IMR-90 (cell line): ENCODE data around the gene PLA2G15. TPM values are rescaled to one million over a fixed set of nuclear protein-coding genes. Genes with fewer than 3 reads are reported as not detected.

ENCODE experiments used
- ATAC-seq: fragments of 200-7000 bp; cut with Tn5 transposase; 2 replicates; pipeline ENCODE4 v1.9.1; 2020; ENCODE audit warnings: low read depth, mild to moderate bottlenecking, moderate library complexity
- BruUV-seq: library from RNA; stranded (reverse); fragments of 400-500 nt; replicated peaks from 2 replicates; lab custom pipeline; 2021; lab: Mats Ljungman, UMichigan
- CTCF ChIA-PET: fragments of 300-600 bp; formaldehyde crosslinking; extraction: SDS; loops from one replicate; lab custom pipeline; 2021; ENCODE audit warnings: antibody characterized with exemption; lab: Yijun Ruan, JAX
- POLR2A ChIA-PET: fragments of 300-600 bp; sonication (Branson Sonifier 250); formaldehyde crosslinking; loops from one replicate; lab custom pipeline; 2022; ENCODE audit warnings: antibody characterized with exemption; ENCODE audit not compliant: unreplicated experiment; lab: Charles Lee
- DNase-seq: peaks from one replicate; pipeline ENCODE4 v3.0.0; 2013
- H2AFZ ChIP-seq: replicated peaks from 2 replicates; pipeline ENCODE3; 2013; ENCODE audit warnings: low read length, mild to moderate bottlenecking; ENCODE audit not compliant: poor library complexity
- H2AK5ac ChIP-seq: 2 replicates; pipeline ENCODE4 v1.6.1; 2013; ENCODE audit warnings: low read depth, low read length, inconsistent platforms
- H2AK9ac ChIP-seq: replicated peaks from 2 replicates; pipeline ENCODE3; 2013; ENCODE audit warnings: mild to moderate bottlenecking, low read depth, low read length, moderate library complexity; ENCODE audit not compliant: poor library complexity
- H2BK120ac ChIP-seq: 2 replicates; pipeline ENCODE4 v1.6.1; 2013; ENCODE audit warnings: low read depth, low read length, inconsistent platforms
- H2BK15ac ChIP-seq: 3 replicates; pipeline ENCODE4 v1.6.1; 2013; ENCODE audit warnings: low read depth, low read length, inconsistent platforms
- H2BK20ac ChIP-seq: 2 replicates; pipeline ENCODE4 v1.6.1; 2013; ENCODE audit warnings: low read depth, mild to moderate bottlenecking, inconsistent platforms, low read length, moderate library complexity
- H2BK5ac ChIP-seq: 2 replicates; pipeline ENCODE4 v1.6.1; 2013; ENCODE audit warnings: mild to moderate bottlenecking, low read depth, low read length, inconsistent platforms; ENCODE audit not compliant: poor library complexity, severe bottlenecking
- H3K14ac ChIP-seq: replicated peaks from 2 replicates; pipeline ENCODE4 v1.6.1; 2013; ENCODE audit warnings: low read depth, low read length, inconsistent platforms
- H3K18ac ChIP-seq: 2 replicates; pipeline ENCODE4 v1.6.1; 2013; ENCODE audit warnings: low read depth, low read length, control low read depth
- H3K23ac ChIP-seq: 2 replicates; pipeline ENCODE4 v1.6.1; 2013; ENCODE audit warnings: low read depth, low read length, inconsistent platforms
- H3K27ac ChIP-seq: 2 replicates; pipeline ENCODE4 v1.5.1; 2013; ENCODE audit warnings: mild to moderate bottlenecking, control low read depth, low read length; ENCODE audit not compliant: insufficient read depth
- H3K27me3 ChIP-seq: 2 replicates; pipeline ENCODE4 v1.6.1; 2013; ENCODE audit warnings: low read length; ENCODE audit not compliant: control insufficient read depth, insufficient read depth
- H3K36me3 ChIP-seq: 2 replicates; pipeline ENCODE4 v1.6.1; 2013; ENCODE audit warnings: low read length, mixed read lengths; ENCODE audit not compliant: control insufficient read depth, insufficient read depth
- H3K4ac ChIP-seq: 2 replicates; pipeline ENCODE4 v1.6.1; 2013; ENCODE audit warnings: low read depth, low read length, inconsistent platforms
- H3K4me1 ChIP-seq: 2 replicates; pipeline ENCODE4 v1.6.1; 2013; ENCODE audit warnings: low read length, mixed read lengths; ENCODE audit not compliant: control insufficient read depth, insufficient read depth
- H3K4me2 ChIP-seq: 2 replicates; pipeline ENCODE4 v1.6.1; 2013; ENCODE audit warnings: low read depth, mild to moderate bottlenecking, control low read depth, low read length, moderate library complexity
- H3K4me3 ChIP-seq: 2 replicates; pipeline ENCODE4 v1.5.1; 2013; ENCODE audit warnings: low read depth, mild to moderate bottlenecking, control low read depth, low read length, moderate library complexity; ENCODE audit not compliant: insufficient read depth
- H3K56ac ChIP-seq: 2 replicates; pipeline ENCODE4 v1.6.1; 2013; ENCODE audit warnings: low read length, inconsistent platforms; ENCODE audit not compliant: insufficient read depth; ENCODE audit errors: extremely low read depth
- H3K79me1 ChIP-seq, 2 experiments: 2 replicates each; pipeline ENCODE4 v1.6.1; 2013; ENCODE audit warnings: low read length in 2 of 2, inconsistent platforms in 1 of 2, low read depth in 1 of 2
- H3K9ac ChIP-seq: 2 replicates; pipeline ENCODE4 v1.6.1; 2013; ENCODE audit warnings: low read depth, low read length, control low read depth
- H3K9me1 ChIP-seq: 2 replicates; pipeline ENCODE4 v1.6.1; 2013; ENCODE audit warnings: low read length, inconsistent platforms; ENCODE audit not compliant: insufficient read depth
- H3K9me3 ChIP-seq: 2 replicates; pipeline ENCODE4 v1.6.1; 2013; ENCODE audit warnings: low read length; ENCODE audit not compliant: control insufficient read depth, insufficient read depth
- H4K20me1 ChIP-seq: 2 replicates; pipeline ENCODE4 v1.6.1; 2013; ENCODE audit warnings: low read length, inconsistent platforms; ENCODE audit not compliant: insufficient read depth
- H4K5ac ChIP-seq: 2 replicates; pipeline ENCODE4 v1.6.1; 2013; ENCODE audit warnings: mild to moderate bottlenecking, low read depth, low read length, control low read depth
- H4K8ac ChIP-seq, 2 experiments: 2 replicates each; pipeline ENCODE4 v1.6.1; 2013; ENCODE audit warnings: low read depth in 2 of 2, low read length in 2 of 2, control low read depth in 1 of 2, inconsistent platforms in 1 of 2
- H4K91ac ChIP-seq: 2 replicates; pipeline ENCODE4 v1.6.1; 2013; ENCODE audit warnings: low read depth, low read length, inconsistent platforms; ENCODE audit not compliant: insufficient read depth
- BHLHE40 ChIP-seq: fragments of 150-350 bp; IDR thresholded peaks from 2 replicates; pipeline ENCODE4 v1.6.1; 2016; ENCODE audit warnings: mild to moderate bottlenecking, low read depth, low read length
- CEBPB ChIP-seq: IDR thresholded peaks from 2 replicates; pipeline ENCODE4 v1.6.1; 2012; ENCODE audit warnings: low read depth, low read length, improper control_type of control experiment
- CHD1 ChIP-seq: IDR thresholded peaks from 2 replicates; pipeline ENCODE4 v1.6.1; 2012; ENCODE audit warnings: low read depth, low read length, improper control_type of control experiment
- CTCF ChIP-seq: conservative IDR thresholded peaks from 2 replicates; pipeline ENCODE4 v1.5.1; 2012; ENCODE audit warnings: mild to moderate bottlenecking, low read depth, low read length, improper control_type of control experiment
- FOS ChIP-seq: fragments of 150-350 bp; IDR thresholded peaks from 2 replicates; pipeline ENCODE4 v1.6.1; 2016; ENCODE audit warnings: low read depth, low read length
- MAFK ChIP-seq: IDR thresholded peaks from 2 replicates; pipeline ENCODE4 v1.6.1; 2012; ENCODE audit warnings: low read depth, low read length, improper control_type of control experiment
- MAZ ChIP-seq: IDR thresholded peaks from 2 replicates; pipeline ENCODE4 v1.6.1; 2012; ENCODE audit warnings: low read depth, mild to moderate bottlenecking, low read length, improper control_type of control experiment, moderate library complexity, borderline replicate concordance
- MXI1 ChIP-seq: IDR thresholded peaks from 2 replicates; pipeline ENCODE4 v1.6.1; 2012; ENCODE audit warnings: low read depth, mild to moderate bottlenecking, low read length, moderate library complexity, borderline replicate concordance
- NFE2L2 ChIP-seq: fragments of 150-350 bp; IDR thresholded peaks from 2 replicates; pipeline ENCODE4 v1.6.1; 2016; ENCODE audit warnings: low read depth, mild to moderate bottlenecking, low read length
- POLR2A ChIP-seq: IDR thresholded peaks from 2 replicates; pipeline ENCODE4 v1.6.1; 2012; ENCODE audit warnings: mild to moderate bottlenecking, low read depth, low read length
- RAD21 ChIP-seq: IDR thresholded peaks from 2 replicates; pipeline ENCODE4 v1.6.1; 2012; ENCODE audit warnings: low read length, improper control_type of control experiment
- RCOR1 ChIP-seq: IDR thresholded peaks from 2 replicates; pipeline ENCODE4 v1.6.1; 2012; ENCODE audit warnings: mild to moderate bottlenecking, low read length, improper control_type of control experiment; ENCODE audit not compliant: insufficient replicate concordance
- RFX5 ChIP-seq: IDR thresholded peaks from 2 replicates; pipeline ENCODE4 v1.8.0; 2012; ENCODE audit warnings: low read depth, mild to moderate bottlenecking, low read length, moderate library complexity
- SMC3 ChIP-seq: fragments of 150-350 bp; IDR thresholded peaks from 2 replicates; pipeline ENCODE4 v1.6.1; 2016; ENCODE audit warnings: low read depth, mild to moderate bottlenecking, antibody characterized with exemption, low read length, moderate library complexity
- USF2 ChIP-seq: fragments of 150-350 bp; IDR thresholded peaks from 2 replicates; pipeline ENCODE4 v1.6.1; 2017; ENCODE audit warnings: mild to moderate bottlenecking, antibody characterized with exemption, low read length, low read depth
- WGBS, 2 experiments: methylation state at CpG; one replicate each; pipeline versions ENCODE4 v1.1.5 to v1.1.7; 2013; ENCODE audit warnings: missing lambda C conversion rate in 2 of 2; ENCODE audit not compliant: insufficient read length in 1 of 2; ENCODE audit errors: extremely low coverage in 2 of 2; 5-methylcytosine and 5-hydroxymethylcytosine counted together
- dilution Hi-C: fragments of 300-500 bp; cut with HindIII; formaldehyde crosslinking; loops from one replicate; pipeline ENCODE4 v1.14.3; 2018; ENCODE audit warnings: low sequenced_read_pairs; ENCODE audit not compliant: unreplicated experiment
- in situ Hi-C: fragments of 300-500 bp; cut with MboI; formaldehyde crosslinking; loops from 3 replicates; pipeline ENCODE4 v1.14.3; 2019; ENCODE audit warnings: low sequenced_read_pairs, inconsistent platforms, mixed read lengths
- intact Hi-C: fragments of 100-400 bp; cut with micrococcal nuclease; formaldehyde crosslinking; loops from 2 replicates; pipeline ENCODE4 v1.10.0; 2022
- polyA plus RNA-seq, 3 experiments: library from polyadenylated mRNA; depleted of rRNA; stranded (reverse); fragments of >200 nt; gene quantifications; 2 replicates each; pipeline ENCODE4 v1.2.3, GENCODE V29; 2012; ENCODE audit warnings: low replicate concordance in 1 of 3
- total RNA-seq: library from RNA; depleted of rRNA; stranded (reverse); fragments of >200 nt; gene quantifications from 2 replicates; pipeline ENCODE4 v1.2.3, GENCODE V29; 2012

The PLA2G15 gene
- total and polyA plus RNA-seq, 2 of the 4 experiments (the other 2 are of a cell fraction): 19.5 to 31.7 TPM

GRCh38 chr16:68249371-68249770, 4.2 kb downstream of the PLA2G15 start:
- H4K20me1 ChIP-seq: no peaks in the 10 kb centered on the region
- H3K23ac ChIP-seq: no peak overlapping the region
- H3K4me2 ChIP-seq: no peak overlapping the region
- CTCF ChIA-PET: interaction anchor here (1.3 kb wide), 1 partner anchor 13 kb away, joined by 4 read pairs; no protein-coding TSS in a partner anchor
- H3K4me3 ChIP-seq: no peak overlapping the region
- no peak overlapping the region for H2BK120ac ChIP-seq
- H3K4ac ChIP-seq: no peak overlapping the region
- H2AK5ac ChIP-seq: no peak overlapping the region
- no peak for TF ChIP-seq MAZ
- TF ChIP-seq USF2: no peak
- TF ChIP-seq RFX5: no peak
- TF ChIP-seq CTCF: no peak
- TF ChIP-seq MAFK: no peak
- no peak for TF ChIP-seq FOS
- TF ChIP-seq SMC3: no peak
- TF ChIP-seq CHD1: no peak
- no peak for TF ChIP-seq RCOR1
- TF ChIP-seq MXI1: no peak
- TF ChIP-seq NFE2L2: no peak
- no peak for TF ChIP-seq POLR2A
- TF ChIP-seq RAD21: no peak
- TF ChIP-seq CEBPB: no peak
- TF ChIP-seq BHLHE40: no peak
- no peak overlapping the region for H3K9ac ChIP-seq
- no peak overlapping the region for H4K8ac ChIP-seq
- H3K9me3 ChIP-seq: no peaks in the 10 kb centered on the region
- H2AFZ ChIP-seq: no peak overlapping the region
- intact Hi-C loops: no loop called here
- no peak overlapping the region for H2BK5ac ChIP-seq
- H2BK20ac ChIP-seq: no peak overlapping the region
- no TSS peak for BruUV-seq
- H3K79me1 ChIP-seq: peaks cover 27 to 49% of the 10 kb centered on the region in 2 experiments
- ATAC-seq (no peak), DNase-seq (no peak)
- POLR2A ChIA-PET: interaction anchor here (1.4 kb wide), 1 partner anchor 12 kb away, joined by 12 read pairs; no protein-coding TSS in a partner anchor
- no peak overlapping the region for H3K27ac ChIP-seq
- no peaks in the 10 kb centered on the region for H3K27me3 ChIP-seq
- H3K36me3 ChIP-seq: peaks cover 20% of the 10 kb centered on the region
- H3K56ac ChIP-seq: no peak overlapping the region
- no peak overlapping the region for H3K18ac ChIP-seq
- in situ Hi-C loops: no loop called here
- dilution Hi-C loops: no loop called here
- H3K9me1 ChIP-seq: peaks cover 24% of the 10 kb centered on the region
- WGBS, 2 experiments: no CpG with 5 or more reads among the region's 4 CpGs
- H2AK9ac ChIP-seq: no peak overlapping the region
- H3K14ac ChIP-seq: no peak overlapping the region
- no peak overlapping the region for H2BK15ac ChIP-seq
- peaks cover 13% of the 10 kb centered on the region for H3K4me1 ChIP-seq
- H4K91ac ChIP-seq: no peak overlapping the region
- H4K5ac ChIP-seq: no peak overlapping the region
